ENCODE data around the gene ISCA2.

ISCA2 gene

GRCh38 chr14:74502236-74503019, 8.9 kb downstream of the ISCA2 start:
- Histone ChIP-seq H3K9ac (ENCODE audit: low read length) (no peak overlapping the region), H3K36me3 (ENCODE audit: control insufficient read depth, insufficient read depth, low read length) (no peaks in the 10 kb centered on the region), H3K4me3 (ENCODE audit: low read depth, low read length) (no peak overlapping the region), H3K9me3 (ENCODE audit: control insufficient read depth, insufficient read depth, low read depth, low read length) (no peaks in the 10 kb centered on the region), H3K27ac (ENCODE audit: low read depth, low read length) (no peak overlapping the region), H3K27me3 (ENCODE audit: control insufficient read depth, insufficient read depth, low read length) (no peaks in the 10 kb centered on the region), H3K4me1 (ENCODE audit: control insufficient read depth, insufficient read depth, low read length) (peaks cover 13% of the 10 kb centered on the region)

- Histone ChIP-seq H3K9ac (ENCODE audit: low read length) (no peak overlapping the region), H3K27me3 (ENCODE audit: control insufficient read depth, insufficient read depth, low read length) (no peaks in the 10 kb centered on the region), H3K4me3 (ENCODE audit: low read depth, low read length) (no peak overlapping the region), H3K9me3 (ENCODE audit: control insufficient read depth, insufficient read depth, low read depth, low read length) (no peaks in the 10 kb centered on the region), H3K4me1 (ENCODE audit: control insufficient read depth, insufficient read depth, low read length) (peaks cover 13% of the 10 kb centered on the region), H3K36me3 (ENCODE audit: control insufficient read depth, insufficient read depth, low read length) (no peaks in the 10 kb centered on the region), H3K27ac (ENCODE audit: low read depth, low read length) (no peak overlapping the region)
These were observed 9.8 kb downstream of the ISCA2 start for GRCh38 chr14:74503291-74503937.

GRCh38 chr14:74503938-74504335, 10.4 kb downstream of the ISCA2 start:
- Histone ChIP-seq H3K4me3 (ENCODE audit: low read depth, low read length) (no peak overlapping the region), H3K9me3 (ENCODE audit: control insufficient read depth, insufficient read depth, low read depth, low read length) (no peaks in the 10 kb centered on the region), H3K36me3 (ENCODE audit: control insufficient read depth, insufficient read depth, low read length) (no peaks in the 10 kb centered on the region), H3K27me3 (ENCODE audit: control insufficient read depth, insufficient read depth, low read length) (peaks cover 4% of the 10 kb centered on the region; the same call in 1 of the 2 replicates), H3K9ac (ENCODE audit: low read length) (no peak overlapping the region), H3K27ac (ENCODE audit: low read depth, low read length) (no peak overlapping the region), H3K4me1 (ENCODE audit: control insufficient read depth, insufficient read depth, low read length) (peaks cover 18% of the 10 kb centered on the region)

GRCh38 chr14:74504412-74504811, 10.8 kb downstream of the ISCA2 start:
- H3K27ac ChIP-seq (ENCODE audit: low read depth, low read length), result no peak overlapping the region
- no peaks in the 10 kb centered on the region for H3K9me3 ChIP-seq (ENCODE audit: control insufficient read depth, insufficient read depth, low read depth, low read length)
- no peaks in the 10 kb centered on the region for H3K36me3 ChIP-seq (ENCODE audit: control insufficient read depth, insufficient read depth, low read length)
- H3K4me1 ChIP-seq (ENCODE audit: control insufficient read depth, insufficient read depth, low read length), result peaks cover 20% of the 10 kb centered on the region
- no peak overlapping the region for H3K4me3 ChIP-seq (ENCODE audit: low read depth, low read length)
- H3K9ac ChIP-seq (ENCODE audit: low read length), result no peak overlapping the region
- H3K27me3 ChIP-seq (ENCODE audit: control insufficient read depth, insufficient read depth, low read length), result peaks cover 5% of the 10 kb centered on the region; the same call in 1 of the 2 replicates

- Histone ChIP-seq H3K36me3 (ENCODE audit: control insufficient read depth, insufficient read depth, low read length) (no peaks in the 10 kb centered on the region), H3K9me3 (ENCODE audit: control insufficient read depth, insufficient read depth, low read depth, low read length) (no peaks in the 10 kb centered on the region), H3K27ac (ENCODE audit: low read depth, low read length) (no peak overlapping the region), H3K4me1 (ENCODE audit: control insufficient read depth, insufficient read depth, low read length) (peaks cover 25% of the 10 kb centered on the region), H3K4me3 (ENCODE audit: low read depth, low read length) (no peak overlapping the region), H3K9ac (ENCODE audit: low read length) (no peak overlapping the region), H3K27me3 (ENCODE audit: control insufficient read depth, insufficient read depth, low read length) (peaks cover 5% of the 10 kb centered on the region; the same call in 1 of the 2 replicates)
These were observed 11.5 kb downstream of the ISCA2 start for GRCh38 chr14:74504874-74505720.

- Histone ChIP-seq H3K27me3 (ENCODE audit: control insufficient read depth, insufficient read depth, low read length) (peaks cover 5% of the 10 kb centered on the region; the same call in 1 of the 2 replicates), H3K36me3 (ENCODE audit: control insufficient read depth, insufficient read depth, low read length) (no peaks in the 10 kb centered on the region), H3K27ac (ENCODE audit: low read depth, low read length) (no peak overlapping the region), H3K9ac (ENCODE audit: low read length) (no peak overlapping the region), H3K4me1 (ENCODE audit: control insufficient read depth, insufficient read depth, low read length) (peaks cover 25% of the 10 kb centered on the region), H3K9me3 (ENCODE audit: control insufficient read depth, insufficient read depth, low read depth, low read length) (no peaks in the 10 kb centered on the region), H3K4me3 (ENCODE audit: low read depth, low read length) (no peak overlapping the region)
These were observed 12.3 kb downstream of the ISCA2 start for GRCh38 chr14:74505831-74506230.

GRCh38 chr14:74506411-74506851, 12.9 kb downstream of the ISCA2 start:
- no peaks in the 10 kb centered on the region for H3K9me3 ChIP-seq (ENCODE audit: control insufficient read depth, insufficient read depth, low read depth, low read length)
- no peaks in the 10 kb centered on the region for H3K36me3 ChIP-seq (ENCODE audit: control insufficient read depth, insufficient read depth, low read length)
- H3K9ac ChIP-seq (ENCODE audit: low read length), result no peak overlapping the region
- H3K27ac ChIP-seq (ENCODE audit: low read depth, low read length), result no peak overlapping the region
- H3K4me1 ChIP-seq (ENCODE audit: control insufficient read depth, insufficient read depth, low read length), result peaks cover 28% of the 10 kb centered on the region
- H3K4me3 ChIP-seq (ENCODE audit: low read depth, low read length), result no peak overlapping the region
- peaks cover 5% of the 10 kb centered on the region; the same call in 1 of the 2 replicates for H3K27me3 ChIP-seq (ENCODE audit: control insufficient read depth, insufficient read depth, low read length)

- Histone ChIP-seq H3K27me3 (ENCODE audit: control insufficient read depth, insufficient read depth, low read length) (peaks cover 5% of the 10 kb centered on the region; the same call in 1 of the 2 replicates), H3K9ac (ENCODE audit: low read length) (no peak overlapping the region), H3K9me3 (ENCODE audit: control insufficient read depth, insufficient read depth, low read depth, low read length) (no peaks in the 10 kb centered on the region), H3K4me3 (ENCODE audit: low read depth, low read length) (no peak overlapping the region), H3K27ac (ENCODE audit: low read depth, low read length) (no peak overlapping the region), H3K36me3 (ENCODE audit: control insufficient read depth, insufficient read depth, low read length) (no peaks in the 10 kb centered on the region), H3K4me1 (ENCODE audit: control insufficient read depth, insufficient read depth, low read length) (peaks cover 27% of the 10 kb centered on the region)
These were observed 13.5 kb downstream of the ISCA2 start for GRCh38 chr14:74507085-74507484.

GRCh38 chr14:74507840-74508239, 14.3 kb downstream of the ISCA2 start:
- Histone ChIP-seq H3K27me3 (ENCODE audit: control insufficient read depth, insufficient read depth, low read length) (peaks cover 5% of the 10 kb centered on the region; the same call in 1 of the 2 replicates), H3K4me3 (ENCODE audit: low read depth, low read length) (no peak overlapping the region), H3K36me3 (ENCODE audit: control insufficient read depth, insufficient read depth, low read length) (no peaks in the 10 kb centered on the region), H3K9me3 (ENCODE audit: control insufficient read depth, insufficient read depth, low read depth, low read length) (no peaks in the 10 kb centered on the region), H3K9ac (ENCODE audit: low read length) (no peak overlapping the region), H3K4me1 (ENCODE audit: control insufficient read depth, insufficient read depth, low read length) (peaks cover 27% of the 10 kb centered on the region), H3K27ac (ENCODE audit: low read depth, low read length) (no peak overlapping the region)

GRCh38 chr14:74508292-74508731, 14.7 kb downstream of the ISCA2 start:
- no peak overlapping the region for H3K4me3 ChIP-seq (ENCODE audit: low read depth, low read length)
- peaks cover 27% of the 10 kb centered on the region for H3K4me1 ChIP-seq (ENCODE audit: control insufficient read depth, insufficient read depth, low read length)
- H3K36me3 ChIP-seq (ENCODE audit: control insufficient read depth, insufficient read depth, low read length), result no peaks in the 10 kb centered on the region
- peaks cover 5% of the 10 kb centered on the region; the same call in 1 of the 2 replicates for H3K27me3 ChIP-seq (ENCODE audit: control insufficient read depth, insufficient read depth, low read length)
- no peak overlapping the region for H3K9ac ChIP-seq (ENCODE audit: low read length)
- no peak overlapping the region for H3K27ac ChIP-seq (ENCODE audit: low read depth, low read length)
- H3K9me3 ChIP-seq (ENCODE audit: control insufficient read depth, insufficient read depth, low read depth, low read length), result no peaks in the 10 kb centered on the region
